ENCODE results near the gene CHST5. TPM values are rescaled to one million over a fixed set of nuclear protein-coding genes. Genes with fewer than 3 reads are reported as not detected.
"Not testable (repeated sequence)": the region's sequence is repeated elsewhere in the genome, so short reads cannot be mapped to it uniquely, and the experiment has no call there.

Gene CHST5
- total RNA-seq, 1 donor from 2014 or later: 0.07 TPM

DNA sequence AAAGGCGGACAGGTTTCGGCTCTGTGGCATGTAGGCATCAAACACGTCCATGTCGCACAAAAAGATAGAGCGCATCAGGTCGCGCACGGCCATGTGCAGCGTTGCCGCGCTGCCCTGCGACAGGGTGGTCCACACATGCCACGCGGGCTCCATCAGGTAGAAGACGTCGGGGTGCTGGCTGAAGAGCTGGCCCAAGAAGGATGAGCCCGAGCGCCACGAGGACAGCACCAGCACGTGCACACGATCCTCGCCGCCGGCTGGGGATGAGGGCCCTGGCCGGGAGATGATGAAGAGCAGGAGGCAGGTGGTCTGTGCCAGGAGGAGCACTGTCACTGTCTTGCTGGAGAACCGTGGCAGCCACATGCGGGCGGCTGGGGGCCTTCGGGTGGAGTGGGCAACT lies 5.9 kb downstream of the CHST5 start:
- no peak for TF ChIP-seq CTCF (IDR thresholded peaks at IDR 0.05)
- H3K4me1 Mint-ChIP-seq (ENCODE audit: low read depth): no peaks in the 10 kb centered on the region
- DNase-seq (ENCODE audit: low spot score): peak; percentile 85
- no peaks in the 10 kb centered on the region for H3K9me3 Mint-ChIP-seq (ENCODE audit: low read depth)
- no peaks in the 10 kb centered on the region for H3K36me3 Mint-ChIP-seq (ENCODE audit: low read depth)
- H3K27ac Mint-ChIP-seq (ENCODE audit: unreplicated experiment): no peak overlapping the region
- no peaks in the 10 kb centered on the region for H3K27me3 Mint-ChIP-seq (ENCODE audit: low read depth)
- no peak overlapping the region for H3K4me3 Mint-ChIP-seq (ENCODE audit: unreplicated experiment)

GRCh38 chr16:75529056-75529905 lies 6.6 kb downstream of the CHST5 start:
- H3K27ac Mint-ChIP-seq (ENCODE audit: unreplicated experiment): no peak overlapping the region
- no peak for TF ChIP-seq CTCF (IDR thresholded peaks at IDR 0.05)
- H3K36me3 Mint-ChIP-seq (ENCODE audit: low read depth): no peaks in the 10 kb centered on the region
- peak; percentile 93 for DNase-seq (ENCODE audit: low spot score)
- no peaks in the 10 kb centered on the region for H3K9me3 Mint-ChIP-seq (ENCODE audit: low read depth)
- H3K27me3 Mint-ChIP-seq (ENCODE audit: low read depth): no peaks in the 10 kb centered on the region
- H3K4me1 Mint-ChIP-seq (ENCODE audit: low read depth): no peaks in the 10 kb centered on the region
- H3K4me3 Mint-ChIP-seq (ENCODE audit: unreplicated experiment): no peak overlapping the region

DNA sequence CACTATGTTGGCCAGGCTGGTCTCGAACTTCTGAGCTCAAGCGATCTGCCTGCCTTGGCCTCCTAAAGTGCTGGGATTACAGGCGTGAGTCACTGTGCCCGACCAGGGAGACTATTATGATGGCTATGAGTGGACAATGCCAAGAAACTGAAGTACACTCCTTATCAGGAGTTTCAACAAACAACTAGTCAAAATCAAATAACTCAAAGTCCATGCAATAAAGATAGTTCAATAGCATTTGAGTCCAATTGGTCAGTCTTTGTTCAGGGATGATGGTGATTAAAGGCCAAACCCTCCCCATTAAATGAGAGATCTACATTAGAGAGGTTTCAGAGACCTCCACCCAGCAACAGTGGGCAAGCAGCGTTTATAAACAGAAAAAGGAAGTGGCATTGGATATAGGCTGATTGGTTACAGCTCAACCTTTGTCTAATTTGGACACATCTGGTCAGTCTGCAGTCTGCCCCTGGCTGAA lies 8.0 kb downstream of the CHST5 start:
- DNase-seq (ENCODE audit: low spot score): no peak
- no peak for TF ChIP-seq CTCF (IDR thresholded peaks at IDR 0.05)
- H3K27ac Mint-ChIP-seq (ENCODE audit: unreplicated experiment): no peak overlapping the region
- H3K4me1 Mint-ChIP-seq (ENCODE audit: low read depth): no peaks in the 10 kb centered on the region
- no peaks in the 10 kb centered on the region for H3K27me3 Mint-ChIP-seq (ENCODE audit: low read depth)
- H3K9me3 Mint-ChIP-seq (ENCODE audit: low read depth): no peaks in the 10 kb centered on the region
- H3K4me3 Mint-ChIP-seq (ENCODE audit: unreplicated experiment): no peak overlapping the region
- H3K36me3 Mint-ChIP-seq (ENCODE audit: low read depth): no peaks in the 10 kb centered on the region

GRCh38 chr16:75526032-75526790 lies 9.7 kb downstream of the CHST5 start:
- TF ChIP-seq CTCF (IDR thresholded peaks at IDR 0.05): no peak
- H3K9me3 Mint-ChIP-seq (ENCODE audit: low read depth): no peaks in the 10 kb centered on the region
- no peaks in the 10 kb centered on the region for H3K36me3 Mint-ChIP-seq (ENCODE audit: low read depth)
- H3K4me1 Mint-ChIP-seq (ENCODE audit: low read depth): no peaks in the 10 kb centered on the region
- H3K4me3 Mint-ChIP-seq (ENCODE audit: unreplicated experiment): no peak overlapping the region
- H3K27ac Mint-ChIP-seq (ENCODE audit: unreplicated experiment): no peak overlapping the region
- no peaks in the 10 kb centered on the region for H3K27me3 Mint-ChIP-seq (ENCODE audit: low read depth)
- peak; percentile 53 for DNase-seq (ENCODE audit: low spot score)

- Mint-ChIP-seq H3K27me3 (ENCODE audit: low read depth) (no peaks in the 10 kb centered on the region), H3K9me3 (ENCODE audit: low read depth) (no peaks in the 10 kb centered on the region), H3K27ac (ENCODE audit: unreplicated experiment) (no peak overlapping the region), H3K36me3 (ENCODE audit: low read depth) (no peaks in the 10 kb centered on the region), H3K4me3 (ENCODE audit: unreplicated experiment) (no peak overlapping the region), H3K4me1 (ENCODE audit: low read depth) (peaks cover 10% of the 10 kb centered on the region)
- no peak for DNase-seq (ENCODE audit: low spot score)
- no peak for TF ChIP-seq CTCF (IDR thresholded peaks at IDR 0.05)
Observed at GRCh38 chr16:75519175-75519574, 16.7 kb downstream of the CHST5 start.

GRCh38 chr16:75516189-75516966 lies 19.5 kb downstream of the CHST5 start:
- H3K27me3 Mint-ChIP-seq (ENCODE audit: low read depth); DNase-seq (ENCODE audit: low spot score); H3K9me3 Mint-ChIP-seq (ENCODE audit: low read depth); H3K36me3 Mint-ChIP-seq (ENCODE audit: low read depth): not testable (repeated sequence)
- H3K4me3 Mint-ChIP-seq (ENCODE audit: unreplicated experiment): peak overlapping the region; percentile 75
- H3K4me1 Mint-ChIP-seq (ENCODE audit: low read depth): peaks cover 10% of the 10 kb centered on the region
- peak overlapping the region; percentile 74 for H3K27ac Mint-ChIP-seq (ENCODE audit: unreplicated experiment)
